Common myeloid progenitor, CD34-positive (primary cell): ENCODE data around the gene LHX5.

Experiments
- CTCF ChIA-PET: fragments of 350-600 bp; sonication (Branson Sonifier 250); formaldehyde crosslinking; loops from one replicate; lab custom pipeline; 2021; ENCODE audit warnings: antibody characterized with exemption; lab: Charles Lee
- POLR2A ChIA-PET: fragments of 350-600 bp; sonication (Branson Sonifier 250); formaldehyde crosslinking; loops from one replicate; lab custom pipeline; 2021; ENCODE audit warnings: antibody characterized with exemption; lab: Charles Lee
- DNase-seq, 3 donors: peaks; one replicate each; pipeline versions ENCODE4 v3.0.0 to v3.0.0-alpha.2; 2013
- H3K27ac ChIP-seq, 2 experiments: 1 replicate in 1 of 2; 2 replicates in 1 of 2; pipeline ENCODE4 v1.7.0; 2013; ENCODE audit warnings: inconsistent platforms in 2 of 2, low read length in 2 of 2, mild to moderate bottlenecking in 2 of 2, low read depth in 1 of 2, moderate library complexity in 1 of 2; ENCODE audit not compliant: severe bottlenecking in 2 of 2, insufficient read depth in 1 of 2, poor library complexity in 1 of 2
- H3K27me3 ChIP-seq, 5 experiments: replicated peaks in 2 of 5; 1 replicate in 3 of 5; 2 replicates in 2 of 5; pipeline versions ENCODE4 v1.6.1 to v1.7.0; 2013; ENCODE audit warnings: low read length in 4 of 5, mild to moderate bottlenecking in 2 of 5, moderate library complexity in 2 of 5, inconsistent platforms in 1 of 5; ENCODE audit not compliant: insufficient read depth in 5 of 5, control insufficient read depth in 4 of 5
- H3K36me3 ChIP-seq, 4 experiments: 1 replicate in 2 of 4; 2 replicates in 2 of 4; pipeline versions ENCODE4 v1.6.1 to v1.7.0; 2013; ENCODE audit warnings: low read length in 3 of 4, control low read depth in 1 of 4, mild to moderate bottlenecking in 1 of 4; ENCODE audit not compliant: control insufficient read depth in 4 of 4, insufficient read depth in 4 of 4
- H3K4me1 ChIP-seq, 4 experiments: 1 replicate in 3 of 4; 2 replicates in 1 of 4; pipeline versions ENCODE4 v1.6.1 to v1.7.1; 2013; ENCODE audit warnings: low read length in 3 of 4, mild to moderate bottlenecking in 3 of 4, control low read depth in 1 of 4, inconsistent platforms in 1 of 4, moderate library complexity in 1 of 4; ENCODE audit not compliant: control insufficient read depth in 4 of 4, insufficient read depth in 4 of 4; ENCODE audit errors: control extremely low read depth in 1 of 4
- H3K4me3 ChIP-seq, 7 experiments: 1 replicate in 4 of 7; 2 replicates in 3 of 7; pipeline versions ENCODE4 v1.5.1 to v1.7.0; 2013; ENCODE audit warnings: mild to moderate bottlenecking in 7 of 7, low read length in 6 of 7, moderate library complexity in 6 of 7, inconsistent platforms in 2 of 7, low read depth in 2 of 7, control low read depth in 1 of 7; ENCODE audit not compliant: insufficient read depth in 4 of 7, control insufficient read depth in 1 of 7; ENCODE audit errors: extremely low read depth in 1 of 7
- H3K9me3 ChIP-seq, 5 experiments: 1 replicate in 4 of 5; 2 replicates in 1 of 5; pipeline versions ENCODE4 v1.6.1 to v1.7.1; 2013; ENCODE audit warnings: low read length in 4 of 5, mild to moderate bottlenecking in 2 of 5, inconsistent platforms in 1 of 5, low read depth in 1 of 5, moderate library complexity in 1 of 5; ENCODE audit not compliant: control insufficient read depth in 4 of 5, insufficient read depth in 2 of 5; ENCODE audit errors: control extremely low read depth in 1 of 5
- WGBS: methylation state at CpG from one replicate; pipeline ENCODE4 v1.1.5; 2013; ENCODE audit not compliant: insufficient coverage; 5-methylcytosine and 5-hydroxymethylcytosine counted together

The LHX5 gene

DNA sequence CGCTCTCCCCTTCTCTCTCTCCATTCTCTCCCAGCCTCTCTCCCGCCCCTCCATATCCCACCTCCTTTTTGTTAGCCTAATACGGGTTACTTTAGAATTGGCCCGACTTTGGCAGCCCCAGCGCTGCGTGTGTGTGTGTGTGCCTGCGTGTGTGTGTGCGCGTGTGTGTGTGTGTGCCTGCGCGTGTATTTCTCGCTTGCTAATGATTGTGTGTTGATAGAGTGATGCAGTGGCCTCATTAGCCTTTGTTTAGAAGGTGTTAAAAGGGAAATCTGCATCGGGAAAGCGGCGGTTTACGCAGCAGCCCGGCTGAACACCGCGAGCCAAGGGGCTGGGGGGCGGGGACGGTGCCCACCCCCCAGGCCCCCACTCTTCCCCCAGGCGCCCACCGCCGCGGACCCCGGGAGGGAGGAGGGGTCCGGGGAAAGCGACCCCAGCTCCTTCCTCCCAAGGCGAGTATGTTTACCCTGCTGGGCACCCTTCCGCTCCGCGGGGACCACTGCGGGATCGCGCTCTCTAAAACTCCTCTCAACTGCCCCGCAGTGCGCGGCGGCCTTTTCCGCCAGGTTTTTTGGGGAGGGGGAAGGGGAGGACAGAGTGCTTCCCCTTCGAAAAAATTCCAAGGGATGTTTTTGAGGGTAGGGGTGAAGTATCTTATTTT is 6.8 kb upstream of the LHX5 start:
- no peaks in the 10 kb centered on the region for H3K36me3 ChIP-seq
- H3K9me3 ChIP-seq = no peaks in the 10 kb centered on the region
- peaks cover 9 to 94% (median 59%) of the 10 kb centered on the region in 5 experiments for H3K27me3 ChIP-seq
- CTCF ChIA-PET = interaction anchor here (0.7 to 0.8 kb wide), 2 partner anchors 15 to 479 kb away, joined by 3 read pairs; no protein-coding TSS in a partner anchor
- POLR2A ChIA-PET = no interaction called here
- WGBS = 16% methylated on average over 12 of the region's 41 CpGs
- H3K4me1 ChIP-seq = peaks cover 0 to 4% (median 0%) of the 10 kb centered on the region in 4 experiments
- no peak for DNase-seq
- H3K27ac ChIP-seq = no peak overlapping the region
- no peak overlapping the region for H3K4me3 ChIP-seq

- Histone ChIP-seq H3K36me3 (no peaks in the 10 kb centered on the region), H3K4me3 (no peak overlapping the region), H3K27me3 (peaks cover 13 to 94% (median 60%) of the 10 kb centered on the region in 5 experiments), H3K27ac (no peak overlapping the region), H3K4me1 (peaks cover 0 to 4% (median 0%) of the 10 kb centered on the region in 4 experiments), H3K9me3 (no peaks in the 10 kb centered on the region)
- ChIA-PET POLR2A (no interaction called here), CTCF (interaction anchor here (0.8 kb wide), 1 partner anchor 15 kb away, joined by 3 read pairs; no protein-coding TSS in a partner anchor)
- 10% methylated on average over 3 of the region's 3 CpGs for WGBS
- DNase-seq = no peak
Observed at GRCh38 chr12:113477842-113478215, 6.2 kb upstream of the LHX5 start.

- Histone ChIP-seq H3K27me3 (peaks cover 13 to 94% (median 62%) of the 10 kb centered on the region in 5 experiments), H3K9me3 (no peaks in the 10 kb centered on the region), H3K4me3 (no peak overlapping the region), H3K27ac (no peak overlapping the region), H3K4me1 (peaks cover 0 to 4% (median 0%) of the 10 kb centered on the region in 4 experiments), H3K36me3 (no peaks in the 10 kb centered on the region)
- DNase-seq = no peak
- WGBS = 0% methylated on average over 4 of the region's 7 CpGs
- ChIA-PET POLR2A (no interaction called here), CTCF (no interaction called here)
Observed at GRCh38 chr12:113477171-113477841, 5.6 kb upstream of the LHX5 start.

GRCh38 chr12:113476176-113476986 is 4.7 kb upstream of the LHX5 start:
- H3K27me3 ChIP-seq = peaks cover 13 to 97% (median 64%) of the 10 kb centered on the region in 5 experiments
- ChIA-PET CTCF (no interaction called here), POLR2A (no interaction called here)
- WGBS = 1% methylated on average over 46 of the region's 58 CpGs
- H3K36me3 ChIP-seq = no peaks in the 10 kb centered on the region
- H3K27ac ChIP-seq = no peak overlapping the region
- DNase-seq = no peak
- no peaks in the 10 kb centered on the region for H3K9me3 ChIP-seq
- no peak overlapping the region for H3K4me3 ChIP-seq
- H3K4me1 ChIP-seq = peaks cover 0 to 6% (median 2%) of the 10 kb centered on the region in 4 experiments

GRCh38 chr12:113475451-113476175 is 3.9 kb upstream of the LHX5 start:
- H3K27me3 ChIP-seq = peaks cover 10 to 97% (median 63%) of the 10 kb centered on the region in 5 experiments
- CTCF ChIA-PET = no interaction called here
- H3K4me3 ChIP-seq = no peak overlapping the region
- H3K36me3 ChIP-seq = no peaks in the 10 kb centered on the region
- H3K9me3 ChIP-seq = no peaks in the 10 kb centered on the region
- no peak for DNase-seq
- no peak overlapping the region for H3K27ac ChIP-seq
- POLR2A ChIA-PET = no interaction called here
- WGBS = 3% methylated on average over 46 of the region's 50 CpGs
- H3K4me1 ChIP-seq = peaks cover 0 to 11% (median 2%) of the 10 kb centered on the region in 4 experiments

DNA sequence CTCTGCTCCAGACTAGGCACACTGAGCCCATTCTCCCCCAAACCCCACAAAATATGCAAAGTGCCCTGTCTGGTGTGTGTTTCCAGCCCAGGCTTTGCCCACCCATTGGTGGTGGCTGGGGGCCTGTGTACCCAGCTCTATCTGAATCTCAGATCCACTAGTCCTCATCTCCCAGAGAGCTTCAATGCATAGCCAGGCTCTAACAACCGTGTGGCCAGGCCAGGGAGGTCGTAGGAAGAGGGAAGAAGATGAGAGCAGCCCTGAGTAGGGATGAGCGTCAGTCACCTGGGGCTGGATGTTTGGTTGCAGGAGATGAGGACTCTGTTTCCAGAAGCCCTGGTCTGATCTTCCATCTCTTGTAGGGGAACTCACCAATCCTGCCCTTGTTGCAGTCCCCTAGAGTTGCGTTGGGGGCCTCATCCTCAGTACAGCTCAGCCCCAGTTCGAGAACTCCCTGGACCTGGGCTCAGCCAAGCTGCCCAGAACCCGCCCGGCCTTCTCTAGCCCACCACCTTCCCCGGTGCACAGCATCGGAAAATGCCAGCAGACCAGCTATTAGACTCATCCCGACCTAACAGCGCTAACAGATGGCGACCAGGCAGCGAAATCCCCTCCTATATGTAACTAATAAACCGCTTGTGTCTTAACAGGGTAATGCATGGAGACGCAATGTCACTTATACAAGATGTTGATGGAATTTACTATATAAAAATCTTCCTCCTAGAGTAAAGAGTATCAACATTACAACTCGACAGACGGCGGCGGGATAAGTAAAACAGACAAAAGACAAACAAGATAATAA is 3.2 kb upstream of the LHX5 start:
- H3K9me3 ChIP-seq = no peaks in the 10 kb centered on the region
- H3K4me3 ChIP-seq = no peak overlapping the region
- WGBS = 4% methylated on average over 8 of the region's 19 CpGs
- H3K27ac ChIP-seq = no peak overlapping the region
- no peak for DNase-seq
- no peaks in the 10 kb centered on the region for H3K36me3 ChIP-seq
- peaks cover 10 to 97% (median 63%) of the 10 kb centered on the region in 5 experiments for H3K27me3 ChIP-seq
- peaks cover 0 to 11% (median 2%) of the 10 kb centered on the region in 4 experiments for H3K4me1 ChIP-seq
- ChIA-PET POLR2A (no interaction called here), CTCF (interaction anchor here (1.4 to 1.9 kb wide), 3 partner anchors 9 to 19 kb away, joined by 4 to 7 read pairs (median 4); no protein-coding TSS in a partner anchor)
